GM19455 (cell line): ENCODE results near the gene ZNF585A.

Experiments
- ATAC-seq: cut with Tn5 transposase; IDR thresholded peaks from one replicate; pipeline ENCODE4 v1.9.1; 2021; ENCODE audit not compliant: unreplicated experiment

ZNF585A gene

GRCh38 chr19:37095859-37096258 lies 76.6 kb downstream of the ZNF585A start:
- ATAC-seq, result no peak
